ENCODE measurements around the gene AUTS2.

DNA sequence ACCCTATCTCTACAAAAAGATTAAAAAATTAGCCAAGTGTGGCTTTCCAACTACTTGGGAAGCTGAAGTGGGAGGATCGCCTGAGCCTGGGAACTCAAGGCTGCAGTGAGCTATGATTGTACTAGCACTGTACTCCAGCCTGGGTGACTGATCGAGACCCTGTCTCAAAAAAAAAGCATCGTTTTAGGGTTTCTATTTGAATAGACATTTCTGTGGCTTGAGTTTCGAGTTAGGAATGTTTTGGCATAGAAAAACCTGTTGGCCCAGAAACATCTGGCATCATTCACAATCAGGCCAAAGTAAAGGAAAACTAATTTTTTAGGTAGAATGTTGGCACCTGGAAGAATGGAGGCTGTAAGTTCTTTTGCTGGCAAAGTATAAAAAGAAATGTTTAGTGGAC lies 72.4 kb downstream of the AUTS2 start:
- no peak for TF ChIP-seq TARDBP (IDR thresholded peaks at IDR 0.05)
- no peak for TF ChIP-seq SP1 (IDR thresholded peaks at IDR 0.05)
